ENCODE measurements around the gene COMTD1. TPM values are rescaled to one million over a fixed set of nuclear protein-coding genes. Genes with fewer than 3 reads are reported as not detected.
A peak's percentile ranks its signal among the peaks of the same experiment; 100 is the strongest.

Gene COMTD1
- total and polyA plus RNA-seq, 10 of the 15 experiments (the other 5 are each of a cell fraction or from before 2014, with no cell fraction given), result 0.39 to 64.3 (median 26.0) TPM

- TF ChIP-seq E2F8 (IDR thresholded peaks at IDR 0.05; ENCODE audit: low read depth, partially characterized antibody) (no peak), NFYA (IDR thresholded peaks at IDR 0.05; ENCODE audit: borderline replicate concordance, low read depth, low read length) (no peak), MYB (IDR thresholded peaks at IDR 0.05; ENCODE audit: borderline replicate concordance, low read depth, low read length) (peak; percentile 100), BCL11A (IDR thresholded peaks at IDR 0.05; ENCODE audit: low read depth, low read length) (0 out of 2 replicates have a peak, but pooled peaks have one; percentile 20), PAX8 (IDR thresholded peaks at IDR 0.05) (no peak), EZH2 (IDR thresholded peaks at IDR 0.05; ENCODE audit: borderline replicate concordance, control insufficient read depth, low read depth, low read length) (no peak), BCLAF1 (IDR thresholded peaks at IDR 0.05) (no peak), EGR1 (IDR thresholded peaks at IDR 0.05; ENCODE audit: borderline replicate concordance in 1 of 2, low read depth in 2 of 2, low read length in 2 of 2) (peak; percentile 44 to 77), HCFC1 (IDR thresholded peaks at IDR 0.05; ENCODE audit: low read length) (peak; percentile 76), ZNF217 (IDR thresholded peaks at IDR 0.05) (no peak), POLR2AphosphoS2 (IDR thresholded peaks at IDR 0.05; ENCODE audit: low read depth, low read length) (peak; percentile 91), ATF3 (IDR thresholded peaks at IDR 0.05; ENCODE audit: borderline replicate concordance, extremely low read depth, low read depth, low read length) (no peak), MEF2A (IDR thresholded peaks at IDR 0.05; ENCODE audit: insufficient read depth, low read depth, low read length) (no peak), IKZF1 (conservative IDR thresholded peaks at IDR 0.05) (peak; percentile 92), SUZ12 (IDR thresholded peaks at IDR 0.05; ENCODE audit: unreplicated experiment) (no peak), ZZZ3 (IDR thresholded peaks at IDR 0.05; ENCODE audit: control insufficient read depth, insufficient read length, low read depth) (no peak), BRCA1 (IDR thresholded peaks at IDR 0.05; ENCODE audit: low read depth, low read length) (no peak), BHLHE40 (IDR thresholded peaks at IDR 0.05; ENCODE audit: borderline replicate concordance in 1 of 2, low read depth in 2 of 2, low read length in 1 of 2) (peak in 1 of 2 experiments; percentile 79; a peak in 2 of 4 replicates), CBX3 (IDR thresholded peaks at IDR 0.05; ENCODE audit: borderline replicate concordance, low read depth) (no peak), SMAD1 (IDR thresholded peaks at IDR 0.05; ENCODE audit: low read depth, partially characterized antibody) (peak; percentile 42), TARDBP (IDR thresholded peaks at IDR 0.05; ENCODE audit: borderline replicate concordance) (peak; percentile 82), RUNX3 (IDR thresholded peaks at IDR 0.05; ENCODE audit: low read length) (peak; percentile 23)
Measured at GRCh38 chr10:75210282-75211006, 25.3 kb downstream of the COMTD1 start, which contains the start of gene VDAC2 (continued).

Data from GM12878 (cell line).